GM11168 (cell line): Measurements from ENCODE around the gene DHCR7.

ENCODE experiments used
- in situ Hi-C: fragments of 300-500 bp; cut with MboI; formaldehyde crosslinking; loops from one replicate; pipeline ENCODE4 v1.12.0; 2022; ENCODE audit warnings: low sequenced_read_pairs; ENCODE audit not compliant: unreplicated experiment

Gene DHCR7

DNA sequence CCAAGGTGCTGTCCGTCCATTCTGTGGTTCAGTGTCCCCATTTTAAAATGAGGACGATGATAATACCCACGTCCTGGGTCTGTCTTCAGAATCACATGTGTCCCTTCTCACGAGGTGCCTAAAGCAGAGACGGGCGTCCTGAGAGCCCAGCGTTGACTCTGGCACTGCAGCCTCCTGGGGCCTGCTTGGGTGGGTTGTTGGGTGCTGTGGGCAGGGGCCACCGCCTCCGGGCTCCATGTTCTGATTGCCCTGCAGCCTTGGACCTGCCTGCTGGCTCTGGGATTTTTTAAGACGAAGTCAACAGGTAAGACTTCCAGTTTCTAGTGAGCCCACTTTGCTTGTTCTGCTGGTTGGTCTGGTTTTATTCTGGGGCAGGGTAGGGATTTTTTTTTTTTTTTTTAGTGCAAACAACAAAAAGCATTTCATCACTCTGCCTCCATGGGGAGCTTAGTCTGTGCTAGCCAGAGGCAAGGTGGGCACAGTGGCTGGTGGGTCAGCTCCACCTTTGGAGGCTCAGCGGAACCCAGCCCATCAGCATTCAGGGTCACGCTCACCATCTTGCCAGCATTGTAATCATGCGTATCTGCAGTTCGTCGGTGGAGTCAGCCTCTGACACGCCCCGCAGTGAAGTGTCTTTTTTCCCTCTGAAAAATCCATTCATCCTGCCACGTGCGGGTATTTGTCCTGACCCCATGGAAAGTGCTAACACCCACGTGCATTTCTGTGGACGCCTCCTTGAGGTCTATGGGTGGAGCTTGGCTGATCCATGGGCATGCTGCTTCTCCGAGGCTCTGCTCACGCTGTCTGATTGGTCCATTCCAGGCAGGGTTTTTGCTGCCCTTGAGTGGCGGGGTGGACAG, 33.1 kb upstream of the DHCR7 start:
- in situ Hi-C loops, result no loop called here

DNA sequence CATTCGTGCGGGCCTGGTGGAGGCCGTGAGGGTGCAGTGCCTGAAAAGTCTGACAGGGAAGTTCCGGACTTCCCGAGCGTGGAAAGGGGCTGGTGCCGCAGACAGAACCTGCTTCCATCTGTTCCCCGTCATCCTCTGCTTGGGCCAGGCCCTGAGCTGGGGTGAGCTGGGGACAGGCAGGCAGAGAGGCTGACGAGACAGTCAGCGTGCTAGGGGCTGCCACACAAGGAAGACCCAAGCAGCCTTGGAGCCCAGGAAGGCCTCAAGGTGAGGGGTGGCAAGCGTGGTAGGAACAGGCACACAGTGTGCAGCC, 30.3 kb upstream of the DHCR7 start:
- in situ Hi-C loops, result no loop called here

GRCh38 chr11:71477641-71478527, 29.7 kb upstream of the DHCR7 start:
- in situ Hi-C loops, result no loop called here

DNA sequence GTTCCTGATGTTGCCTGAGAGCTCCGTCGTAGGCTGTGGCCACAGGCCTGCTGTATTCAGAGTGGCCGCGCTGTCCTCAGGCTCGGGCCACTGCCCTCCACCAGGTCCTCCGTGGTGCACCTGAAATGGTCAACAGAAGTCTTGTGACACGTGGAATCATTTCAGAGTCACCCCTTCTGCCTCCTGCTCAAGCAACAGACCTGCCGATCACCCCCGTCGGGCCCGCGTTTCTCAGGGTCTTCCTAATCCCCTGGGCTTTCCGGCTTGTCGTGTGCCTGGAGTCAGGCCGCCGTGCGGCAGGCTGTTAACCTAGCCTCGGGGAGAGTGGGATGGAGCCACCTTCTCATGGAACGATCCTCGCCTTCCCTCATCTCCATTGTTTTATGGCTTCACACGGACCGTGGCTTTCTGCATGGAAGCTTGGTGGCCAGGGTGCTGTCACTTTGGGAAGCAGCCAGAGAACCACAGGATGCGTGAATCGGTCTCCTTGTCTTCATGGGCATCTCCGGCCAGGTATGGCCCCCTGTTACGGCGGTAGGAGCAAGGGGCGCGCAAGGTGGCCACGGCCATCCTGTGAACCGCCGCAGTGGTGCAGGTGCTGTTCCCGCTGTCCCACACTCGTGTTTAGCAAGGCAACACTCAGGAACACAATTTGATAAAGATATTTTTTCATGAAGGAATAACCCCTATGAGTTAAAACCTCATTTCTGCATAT, 28.9 kb upstream of the DHCR7 start:
- in situ Hi-C loops, result no loop called here

DNA sequence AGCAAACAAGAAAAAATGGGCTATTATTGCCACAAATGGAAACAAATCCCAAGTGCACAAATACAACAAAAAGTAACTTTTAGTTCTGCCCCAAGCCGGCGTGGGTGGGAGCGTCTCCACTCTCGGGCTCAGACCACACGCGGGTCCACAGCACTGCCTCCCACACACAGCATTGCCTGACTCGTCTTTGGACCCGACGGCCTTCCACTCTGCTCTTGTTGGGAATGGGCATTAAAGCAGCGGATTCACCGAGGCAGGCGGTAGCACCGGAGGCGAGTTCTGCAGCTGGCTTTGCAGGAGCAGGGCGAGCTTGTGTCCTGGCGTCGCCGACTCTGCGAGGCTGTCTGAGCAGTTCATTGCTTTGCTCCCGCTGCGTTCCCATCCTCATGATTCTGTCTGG, 27.8 kb upstream of the DHCR7 start:
- in situ Hi-C loops, result no loop called here

GRCh38 chr11:71474771-71475483, 26.7 kb upstream of the DHCR7 start:
- in situ Hi-C loops, result no loop called here

- in situ Hi-C loops, result no loop called here
Measured at GRCh38 chr11:71474141-71474770, 26.1 kb upstream of the DHCR7 start.

DNA sequence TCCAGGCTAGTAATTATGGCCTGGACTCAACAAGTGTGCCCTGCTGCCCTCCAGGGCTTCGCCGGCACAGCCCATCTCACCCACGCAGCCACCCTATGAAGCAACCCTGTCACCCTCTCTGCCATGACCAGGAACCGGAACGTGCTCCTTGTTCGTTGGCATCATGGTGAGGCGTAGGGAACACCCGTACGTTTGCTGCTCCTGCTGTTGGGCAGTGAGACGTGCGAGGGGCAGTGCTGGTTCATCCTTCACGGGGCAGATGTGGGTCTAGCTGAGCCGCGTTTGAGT, 25.5 kb upstream of the DHCR7 start:
- in situ Hi-C loops, result no loop called here

DNA sequence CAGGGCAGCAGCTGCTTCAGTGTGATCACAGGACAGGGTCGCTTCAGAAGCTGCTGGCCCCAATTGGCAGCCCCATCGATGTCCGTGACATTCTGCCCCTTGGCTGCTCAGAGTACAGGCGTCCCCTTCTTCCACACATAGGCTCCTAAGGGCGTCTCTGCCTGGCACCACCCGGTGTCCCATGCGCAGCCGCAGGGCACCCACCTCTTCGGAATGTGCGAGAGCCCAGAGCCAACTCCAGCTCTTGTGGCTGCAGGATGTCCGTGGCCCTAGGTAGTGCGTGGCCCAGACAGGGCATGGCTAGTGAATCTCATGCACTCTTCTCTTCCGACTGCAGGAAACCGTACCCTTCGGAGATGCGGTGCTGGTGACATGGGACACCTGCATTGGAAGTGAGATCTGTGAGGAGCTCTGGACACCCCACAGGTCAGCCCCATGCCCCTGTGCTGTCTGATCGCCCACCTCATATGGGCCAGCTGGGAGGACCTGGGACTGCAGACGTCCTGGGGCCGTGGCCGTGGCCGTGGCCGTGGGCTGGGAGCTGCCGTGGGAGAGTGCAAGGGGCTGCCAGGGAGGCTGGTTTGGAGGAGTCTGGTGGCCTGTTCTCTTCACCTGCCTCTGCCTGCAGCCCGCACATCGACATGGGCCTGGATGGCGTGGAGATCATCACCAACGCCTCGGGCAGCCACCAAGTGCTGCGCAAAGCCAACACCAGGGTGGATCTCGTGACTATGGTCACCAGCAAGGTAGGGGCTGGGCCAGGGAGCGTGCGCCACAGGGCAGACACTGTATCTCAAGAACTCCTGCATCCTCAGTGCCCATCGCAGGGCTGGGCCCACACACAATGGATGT, 25.0 kb upstream of the DHCR7 start:
- in situ Hi-C loops, result no loop called here

- in situ Hi-C loops, result no loop called here
Measured at GRCh38 chr11:71472357-71472885, 24.2 kb upstream of the DHCR7 start.

- in situ Hi-C loops, result no loop called here
Measured at GRCh38 chr11:71470946-71471345, 22.8 kb upstream of the DHCR7 start.

DNA sequence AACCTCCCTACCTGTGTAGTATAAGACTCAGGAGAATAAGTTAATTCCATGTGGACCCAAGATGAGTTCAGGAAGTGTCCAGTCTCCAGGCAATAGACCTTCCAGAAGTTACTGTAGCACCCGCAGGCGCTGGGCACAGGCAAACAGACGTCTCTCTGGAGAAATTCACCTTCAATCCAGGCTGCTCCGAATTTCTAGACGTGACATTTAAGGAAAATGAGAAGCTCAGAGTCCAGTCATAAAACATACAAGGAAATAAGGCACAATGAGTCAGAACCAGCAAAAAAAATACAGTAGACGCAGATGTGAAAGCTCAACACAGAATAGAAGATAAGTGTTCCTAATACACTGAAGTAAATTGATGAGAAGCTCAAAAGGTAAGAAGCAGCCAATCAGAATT, 19.0 kb upstream of the DHCR7 start:
- in situ Hi-C loops, result no loop called here

GRCh38 chr11:71466358-71466757, 18.2 kb upstream of the DHCR7 start:
- in situ Hi-C loops, result no loop called here

GRCh38 chr11:71465054-71465453, 16.9 kb upstream of the DHCR7 start:
- in situ Hi-C loops, result no loop called here

DNA sequence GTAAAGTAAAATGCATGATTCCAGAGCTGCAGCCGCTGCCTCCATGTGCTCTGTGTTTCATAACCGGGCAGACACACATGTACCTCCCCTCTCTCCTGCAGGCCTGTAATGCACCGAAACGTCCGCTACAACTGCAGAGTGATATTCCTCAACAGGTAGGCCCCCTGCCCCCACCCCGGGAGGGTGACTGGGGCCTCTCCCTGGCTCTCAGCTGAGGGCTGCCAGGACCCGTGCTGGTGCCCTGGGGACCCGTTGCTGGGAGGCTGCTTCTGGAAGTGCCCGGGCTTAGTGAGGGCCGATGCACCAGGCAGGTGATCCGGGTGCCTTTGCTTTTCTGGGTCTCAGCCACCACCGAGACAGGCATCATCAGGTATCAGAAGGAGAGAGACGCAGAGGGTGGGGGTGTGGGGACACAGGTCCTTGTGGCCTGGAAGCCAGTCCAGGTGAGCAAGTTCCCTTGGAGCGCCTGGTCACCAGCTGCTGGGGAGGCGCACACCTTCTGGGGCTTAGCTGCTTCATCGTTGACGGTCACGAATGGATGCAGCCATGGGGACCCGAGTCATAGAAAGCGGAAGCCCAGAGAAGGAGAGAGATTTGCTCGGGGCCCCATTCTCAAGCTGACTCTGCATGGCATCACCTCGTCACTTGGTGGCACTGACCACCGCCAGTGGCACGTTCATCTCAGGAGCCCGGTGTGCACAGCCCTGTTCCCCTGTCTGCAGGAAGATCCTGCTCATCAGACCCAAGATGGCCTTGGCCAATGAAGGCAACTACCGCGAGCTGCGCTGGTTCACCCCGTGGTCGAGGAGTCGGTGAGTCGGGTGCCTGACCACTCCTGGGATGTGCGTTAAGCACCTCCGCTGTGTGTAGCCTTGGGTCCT, 15.4 kb upstream of the DHCR7 start:
- in situ Hi-C loops, result no loop called here

DNA sequence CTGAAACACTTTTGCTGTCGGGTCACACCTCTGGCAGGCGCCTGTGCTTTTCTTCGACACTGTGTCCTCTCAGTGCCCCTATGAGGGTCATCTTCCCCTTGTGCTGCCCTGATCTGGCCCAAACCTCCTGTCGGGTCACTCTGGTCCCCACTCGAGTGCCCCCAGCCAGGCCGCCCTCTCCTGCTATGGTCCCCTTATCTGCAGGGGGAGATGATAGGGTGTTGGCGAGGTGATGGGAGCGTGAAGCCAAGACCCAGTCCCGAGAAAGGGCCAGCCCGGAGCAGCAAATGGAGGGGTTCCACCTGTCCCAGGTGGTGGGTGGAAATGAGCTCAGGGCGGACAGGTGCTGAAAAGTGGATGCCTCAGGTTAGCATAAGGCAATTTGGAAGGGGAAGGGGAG, 14.5 kb upstream of the DHCR7 start:
- in situ Hi-C loops, result no loop called here

GRCh38 chr11:71461696-71462095, 13.5 kb upstream of the DHCR7 start:
- in situ Hi-C loops, result no loop called here

DNA sequence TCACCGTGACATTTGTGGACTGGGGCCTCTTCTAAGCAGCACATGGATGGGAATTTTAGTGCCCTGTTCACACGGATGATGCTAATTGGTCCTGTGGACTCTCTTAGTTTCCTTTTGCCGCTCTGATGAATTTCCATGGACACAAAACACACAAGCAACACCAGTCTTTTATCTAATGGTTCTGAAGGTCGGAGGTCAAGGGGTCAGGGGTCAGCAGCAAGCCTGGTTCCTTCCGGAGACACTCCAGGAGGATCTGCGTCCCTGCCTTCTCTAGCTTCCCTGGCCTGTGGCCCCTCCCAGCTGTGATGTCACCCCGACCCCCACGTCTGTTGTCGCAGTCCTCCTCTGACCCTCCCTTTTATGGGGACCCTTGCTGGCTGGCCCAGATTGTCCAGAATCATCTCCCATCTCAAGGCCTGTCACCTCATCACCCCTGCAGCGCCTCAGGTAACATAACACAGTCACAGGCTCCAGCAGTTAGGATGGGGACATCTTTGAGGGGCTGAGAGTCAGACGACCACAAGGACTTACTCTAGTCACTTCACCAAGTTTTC, 11.7 kb upstream of the DHCR7 start:
- in situ Hi-C loops, result no loop called here
